Prostate gland (tissue), 2 donors: ENCODE results near the gene DNAJC30.

Experiments
- POLR2AphosphoS5 ChIP-seq: sonication (generic); formaldehyde crosslinking; IDR thresholded peaks from one replicate; pipeline ENCODE4 v1.6.1; 2017; ENCODE audit warnings: antibody characterized with exemption
- TF ChIP-seq, protein P1 (sequence below), 4 experiments: fragments of 200-600 bp in 2 of 4; fragments of 450-650 bp in 2 of 4; sonication (generic) in 2 of 4; IDR thresholded peaks; 1 replicate in 3 of 4; 2 replicates in 1 of 4; pipeline ENCODE4 v1.5.1; 2016 to 2019; ENCODE audit warnings: antibody characterized with exemption in 4 of 4, mild to moderate bottlenecking in 2 of 4, moderate library complexity in 2 of 4

DNA sequence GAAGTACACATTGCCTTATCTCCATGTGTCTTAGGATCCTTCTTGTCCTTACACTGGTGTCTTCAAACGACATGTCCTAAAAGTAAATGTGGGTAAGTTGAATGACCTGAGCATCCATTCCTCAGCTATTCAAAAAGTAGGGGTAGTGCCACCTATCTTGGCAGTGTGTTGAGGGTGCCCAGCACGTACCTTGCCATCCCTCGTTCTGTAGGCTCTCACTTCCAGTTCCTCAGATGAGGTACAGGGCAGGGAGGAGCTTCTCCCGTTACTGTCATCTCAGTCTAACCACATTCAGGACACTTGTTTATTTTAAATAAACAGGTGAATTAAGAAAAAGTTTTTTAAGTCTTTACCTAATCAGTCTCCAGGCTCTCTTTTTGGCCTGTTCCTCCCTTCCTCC lies 13.1 kb upstream of the DNAJC30 start:
- TF ChIP-seq, protein P1, sequence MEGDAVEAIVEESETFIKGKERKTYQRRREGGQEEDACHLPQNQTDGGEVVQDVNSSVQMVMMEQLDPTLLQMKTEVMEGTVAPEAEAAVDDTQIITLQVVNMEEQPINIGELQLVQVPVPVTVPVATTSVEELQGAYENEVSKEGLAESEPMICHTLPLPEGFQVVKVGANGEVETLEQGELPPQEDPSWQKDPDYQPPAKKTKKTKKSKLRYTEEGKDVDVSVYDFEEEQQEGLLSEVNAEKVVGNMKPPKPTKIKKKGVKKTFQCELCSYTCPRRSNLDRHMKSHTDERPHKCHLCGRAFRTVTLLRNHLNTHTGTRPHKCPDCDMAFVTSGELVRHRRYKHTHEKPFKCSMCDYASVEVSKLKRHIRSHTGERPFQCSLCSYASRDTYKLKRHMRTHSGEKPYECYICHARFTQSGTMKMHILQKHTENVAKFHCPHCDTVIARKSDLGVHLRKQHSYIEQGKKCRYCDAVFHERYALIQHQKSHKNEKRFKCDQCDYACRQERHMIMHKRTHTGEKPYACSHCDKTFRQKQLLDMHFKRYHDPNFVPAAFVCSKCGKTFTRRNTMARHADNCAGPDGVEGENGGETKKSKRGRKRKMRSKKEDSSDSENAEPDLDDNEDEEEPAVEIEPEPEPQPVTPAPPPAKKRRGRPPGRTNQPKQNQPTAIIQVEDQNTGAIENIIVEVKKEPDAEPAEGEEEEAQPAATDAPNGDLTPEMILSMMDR (IDR thresholded peaks at IDR 0.05) = no peak
- no peak for TF ChIP-seq POLR2AphosphoS5
